CD4-positive, alpha-beta T cell treated with Interleukin-10 for 1 hour (primary cell): ENCODE data around the gene TLE6.
"Not testable (repeated sequence)": the region's sequence is repeated elsewhere in the genome, so short reads cannot be mapped to it uniquely, and the experiment has no call there.

ENCODE experiments used
- DNase-seq: peaks from one replicate; pipeline ENCODE4 v3.0.0-alpha.2; 2020

TLE6 gene

GRCh38 chr19:2974342-2975041 is 2.9 kb upstream of the TLE6 start:
- no peak for DNase-seq

- DNase-seq: no peak
These were observed 759 bp upstream of the TLE6 start for GRCh38 chr19:2976609-2977000.

GRCh38 chr19:2977746-2978138 is 378 bp downstream of the TLE6 start:
- no peak for DNase-seq

GRCh38 chr19:2978166-2978767 is 903 bp downstream of the TLE6 start:
- no peak for DNase-seq

GRCh38 chr19:2978772-2979171 is 1.4 kb downstream of the TLE6 start:
- DNase-seq: no peak

- no peak for DNase-seq
These were observed 4.5 kb downstream of the TLE6 start for GRCh38 chr19:2981898-2982297.

GRCh38 chr19:2982561-2982960 is 5.2 kb downstream of the TLE6 start:
- DNase-seq: no peak

GRCh38 chr19:2982983-2983350 is 5.6 kb downstream of the TLE6 start:
- DNase-seq: no peak

- no peak for DNase-seq
These were observed 6.2 kb downstream of the TLE6 start for GRCh38 chr19:2983351-2984214.

- DNase-seq: no peak
These were observed 6.8 kb downstream of the TLE6 start for GRCh38 chr19:2984215-2984528.

- no peak for DNase-seq
These were observed 9.7 kb downstream of the TLE6 start for GRCh38 chr19:2986951-2987524.

GRCh38 chr19:2987797-2988196 is 10.4 kb downstream of the TLE6 start:
- no peak for DNase-seq

- DNase-seq: no peak
These were observed 11.2 kb downstream of the TLE6 start for GRCh38 chr19:2988568-2988967.

GRCh38 chr19:2989236-2989946 is 12.0 kb downstream of the TLE6 start:
- DNase-seq: no peak

- DNase-seq: not testable (repeated sequence)
These were observed 15.0 kb downstream of the TLE6 start for GRCh38 chr19:2992333-2992732.

- no peak for DNase-seq
These were observed 15.6 kb downstream of the TLE6 start for GRCh38 chr19:2992958-2993357.

- DNase-seq: no peak
These were observed 16.2 kb downstream of the TLE6 start for GRCh38 chr19:2993579-2993978.

- no peak for DNase-seq
These were observed 17.3 kb downstream of the TLE6 start for GRCh38 chr19:2994588-2995131.

- no peak for DNase-seq
These were observed 20.4 kb downstream of the TLE6 start for GRCh38 chr19:2997720-2998119.

- no peak for DNase-seq
These were observed 21.3 kb downstream of the TLE6 start for GRCh38 chr19:2998642-2999041.

GRCh38 chr19:3001235-3001800 is 24.0 kb downstream of the TLE6 start:
- no peak for DNase-seq

- no peak for DNase-seq
These were observed 25.7 kb downstream of the TLE6 start for GRCh38 chr19:3003046-3003445.

- no peak for DNase-seq
These were observed 27.2 kb downstream of the TLE6 start for GRCh38 chr19:3004522-3004921.
